Kidney epithelial cell (primary cell): ENCODE measurements around the gene ZSCAN5B. TPM values are rescaled to one million over a fixed set of nuclear protein-coding genes. Genes with fewer than 3 reads are reported as not detected.
A peak's percentile ranks its signal among the peaks of the same experiment; 100 is the strongest.

Experiments
- DNase-seq: peaks from one replicate; pipeline ENCODE4 v3.0.0-alpha.2; 2010; ENCODE audit warnings: low read depth
- H3K27me3 ChIP-seq: 2 replicates; pipeline ENCODE4 v1.6.0; 2011; ENCODE audit warnings: low read length; ENCODE audit not compliant: control insufficient read depth, insufficient read depth
- H3K36me3 ChIP-seq: 2 replicates; pipeline ENCODE4 v1.5.1; 2011; ENCODE audit warnings: low read length; ENCODE audit not compliant: control insufficient read depth, insufficient read depth
- H3K4me3 ChIP-seq: 2 replicates; pipeline ENCODE4 v1.5.1; 2011; ENCODE audit warnings: low read depth, mild to moderate bottlenecking, control low read depth, low read length
- total RNA-seq: library from RNA; depleted of rRNA; stranded (reverse); fragments of >200 nt; gene quantifications from 2 replicates; pipeline ENCODE4 v1.2.3, GENCODE V29; 2015
- TF ChIP-seq, protein P1 (sequence below): IDR thresholded peaks from 2 replicates; pipeline ENCODE4 v1.5.1; 2011; ENCODE audit warnings: mild to moderate bottlenecking, moderate library complexity, low read length, control low read depth, inconsistent platforms; ENCODE audit not compliant: insufficient read depth, poor library complexity, severe bottlenecking

Gene ZSCAN5B
- total RNA-seq, 1 donor from 2014 or later, result not detected

- no peak overlapping the region for H3K4me3 ChIP-seq
- H3K27me3 ChIP-seq, result no peaks in the 10 kb centered on the region
- TF ChIP-seq, protein P1, sequence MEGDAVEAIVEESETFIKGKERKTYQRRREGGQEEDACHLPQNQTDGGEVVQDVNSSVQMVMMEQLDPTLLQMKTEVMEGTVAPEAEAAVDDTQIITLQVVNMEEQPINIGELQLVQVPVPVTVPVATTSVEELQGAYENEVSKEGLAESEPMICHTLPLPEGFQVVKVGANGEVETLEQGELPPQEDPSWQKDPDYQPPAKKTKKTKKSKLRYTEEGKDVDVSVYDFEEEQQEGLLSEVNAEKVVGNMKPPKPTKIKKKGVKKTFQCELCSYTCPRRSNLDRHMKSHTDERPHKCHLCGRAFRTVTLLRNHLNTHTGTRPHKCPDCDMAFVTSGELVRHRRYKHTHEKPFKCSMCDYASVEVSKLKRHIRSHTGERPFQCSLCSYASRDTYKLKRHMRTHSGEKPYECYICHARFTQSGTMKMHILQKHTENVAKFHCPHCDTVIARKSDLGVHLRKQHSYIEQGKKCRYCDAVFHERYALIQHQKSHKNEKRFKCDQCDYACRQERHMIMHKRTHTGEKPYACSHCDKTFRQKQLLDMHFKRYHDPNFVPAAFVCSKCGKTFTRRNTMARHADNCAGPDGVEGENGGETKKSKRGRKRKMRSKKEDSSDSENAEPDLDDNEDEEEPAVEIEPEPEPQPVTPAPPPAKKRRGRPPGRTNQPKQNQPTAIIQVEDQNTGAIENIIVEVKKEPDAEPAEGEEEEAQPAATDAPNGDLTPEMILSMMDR, result no peak
- no peak for DNase-seq
- no peaks in the 10 kb centered on the region for H3K36me3 ChIP-seq
These were observed 30.5 kb downstream of the ZSCAN5B start for GRCh38 chr19:56167064-56167578.

DNA sequence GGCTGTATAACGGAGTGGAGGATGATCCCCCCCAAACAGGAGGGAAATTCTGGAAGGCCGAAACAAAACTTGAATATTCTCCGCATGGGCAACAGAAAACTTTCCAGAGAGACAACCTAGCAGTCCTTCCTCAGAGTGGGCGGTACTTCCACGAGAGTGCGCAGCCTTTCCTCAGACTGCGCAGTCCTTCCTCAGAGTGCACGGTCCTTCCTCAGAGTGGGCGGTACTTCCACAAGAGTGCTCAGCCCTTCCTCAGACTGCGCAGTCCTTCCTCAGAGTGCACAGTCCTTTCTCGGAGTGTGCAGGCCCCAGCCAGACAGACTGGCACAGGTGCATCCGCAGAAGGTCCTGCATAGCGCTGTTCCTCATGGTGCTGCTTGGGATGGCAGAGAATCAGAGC lies 34.5 kb downstream of the ZSCAN5B start:
- Histone ChIP-seq H3K36me3 (no peaks in the 10 kb centered on the region), H3K4me3 (no peak overlapping the region), H3K27me3 (no peaks in the 10 kb centered on the region)
- TF ChIP-seq, protein P1, result no peak
- no peak for DNase-seq

DNA sequence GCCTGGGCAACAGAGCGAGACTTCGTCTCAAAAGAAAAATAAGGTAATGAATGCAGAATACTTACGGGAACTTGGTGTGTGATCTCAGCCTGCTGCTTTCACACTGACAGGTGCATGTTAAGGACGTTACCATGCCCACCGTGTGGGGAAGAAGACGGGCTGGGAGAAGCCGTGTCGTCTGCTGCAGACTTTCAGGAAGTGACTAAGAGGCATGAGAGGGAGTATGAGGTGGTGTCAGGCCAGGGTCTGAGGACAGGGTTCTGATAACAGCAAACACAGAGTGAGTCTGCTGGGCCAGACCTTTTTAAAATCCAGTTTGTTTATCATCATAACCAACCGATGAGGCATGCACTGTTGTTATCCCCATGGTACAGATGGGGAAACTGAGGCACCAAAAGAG lies 35.3 kb downstream of the ZSCAN5B start:
- Histone ChIP-seq H3K36me3 (no peaks in the 10 kb centered on the region), H3K27me3 (no peaks in the 10 kb centered on the region), H3K4me3 (no peak overlapping the region)
- DNase-seq, result peak; percentile 74
- TF ChIP-seq, protein P1, result no peak

GRCh38 chr19:56161534-56161933 lies 36.0 kb downstream of the ZSCAN5B start:
- TF ChIP-seq, protein P1, result no peak

DNA sequence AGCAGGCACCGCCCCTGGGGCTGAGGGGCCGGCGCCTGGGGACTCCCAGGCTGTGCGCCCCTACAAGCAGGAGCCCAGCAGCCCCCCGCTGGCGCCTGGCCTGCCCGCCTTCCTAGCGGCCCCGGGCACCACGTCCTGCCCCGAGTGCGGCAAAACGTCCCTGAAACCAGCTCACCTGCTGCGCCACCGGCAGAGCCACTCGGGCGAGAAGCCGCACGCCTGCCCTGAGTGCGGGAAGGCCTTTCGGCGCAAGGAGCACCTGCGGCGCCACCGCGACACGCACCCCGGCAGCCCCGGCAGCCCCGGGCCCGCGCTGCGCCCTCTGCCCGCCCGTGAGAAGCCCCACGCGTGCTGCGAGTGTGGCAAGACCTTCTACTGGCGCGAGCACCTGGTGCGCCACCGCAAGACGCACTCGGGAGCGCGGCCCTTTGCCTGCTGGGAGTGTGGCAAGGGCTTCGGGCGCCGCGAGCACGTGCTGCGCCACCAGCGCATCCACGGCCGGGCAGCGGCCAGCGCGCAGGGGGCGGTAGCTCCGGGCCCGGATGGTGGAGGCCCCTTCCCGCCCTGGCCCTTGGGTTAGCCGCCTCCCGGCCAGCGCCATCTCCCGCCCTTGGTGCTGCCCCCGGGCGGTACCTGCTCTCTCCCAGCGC lies 37.8 kb downstream of the ZSCAN5B start:
- no peak overlapping the region for H3K4me3 ChIP-seq
- DNase-seq, result no peak
- H3K27me3 ChIP-seq, result no peaks in the 10 kb centered on the region
- TF ChIP-seq, protein P1, result no peak
- H3K36me3 ChIP-seq, result peaks cover 2% of the 10 kb centered on the region

More at GRCh38 chr19:56161534-56161933, 36.0 kb downstream of the ZSCAN5B start:
- no peak for DNase-seq
- no peaks in the 10 kb centered on the region for H3K36me3 ChIP-seq
- H3K27me3 ChIP-seq, result no peaks in the 10 kb centered on the region
- H3K4me3 ChIP-seq, result no peak overlapping the region
